HepG2 (cell line): ENCODE measurements around the gene MDFI. TPM values are rescaled to one million over a fixed set of nuclear protein-coding genes. Genes with fewer than 3 reads are reported as not detected.
A peak's percentile ranks its signal among the peaks of the same experiment; 100 is the strongest.

Experiments used
- GTF2F1 ChIP-seq: fragments of 150-350 bp; IDR thresholded peaks from 2 replicates; pipeline ENCODE4 v1.6.1; 2014; ENCODE audit warnings: low read length
- HDAC1 ChIP-seq: sonication (generic); formaldehyde crosslinking; IDR thresholded peaks from 2 replicates; pipeline ENCODE4 v1.5.1; 2020; ENCODE audit warnings: mild to moderate bottlenecking, missing genetic modification reagents
- KLF9 ChIP-seq: IDR thresholded peaks from 2 replicates; pipeline ENCODE4 v1.6.1; 2016; ENCODE audit warnings: low read depth
- NR2F6 ChIP-seq, 2 experiments: IDR thresholded peaks; 2 replicates each; pipeline ENCODE4 v1.6.1; 2016; ENCODE audit warnings: antibody characterized with exemption in 1 of 2, mild to moderate bottlenecking in 1 of 2
- PHF8 ChIP-seq: sonication (generic); formaldehyde crosslinking; IDR thresholded peaks from 2 replicates; pipeline ENCODE4 v1.5.0; 2020; ENCODE audit warnings: missing genetic modification reagents
- SMARCC2 ChIP-seq: fragments of 450-650 bp; IDR thresholded peaks from 2 replicates; pipeline ENCODE4 v1.6.1; 2017; ENCODE audit warnings: antibody characterized with exemption, mild to moderate bottlenecking
- ZBTB3 ChIP-seq: sonication (generic); formaldehyde crosslinking; IDR thresholded peaks from 2 replicates; pipeline ENCODE4 v1.4.0; 2020; ENCODE audit warnings: low read depth, mild to moderate bottlenecking, moderate library complexity, missing genetic modification reagents, borderline replicate concordance
- ZBTB7A ChIP-seq: sonication (generic); formaldehyde crosslinking; IDR thresholded peaks from 2 replicates; pipeline ENCODE4 v1.8.0; 2022; ENCODE audit warnings: mild to moderate bottlenecking, missing genetic modification reagents
- ZFP36L2 ChIP-seq: sonication (generic); formaldehyde crosslinking; IDR thresholded peaks from 2 replicates; pipeline ENCODE4 v1.4.0; 2020; ENCODE audit warnings: missing genetic modification reagents
- ZKSCAN5 ChIP-seq: sonication (generic); formaldehyde crosslinking; IDR thresholded peaks from 2 replicates; pipeline ENCODE4 v1.5.1; 2020; ENCODE audit warnings: mild to moderate bottlenecking, missing genetic modification reagents
- ZNF614 ChIP-seq: IDR thresholded peaks from 2 replicates; pipeline ENCODE4 v1.6.1; 2018; ENCODE audit warnings: missing biosample characterization, missing genetic modification reagents, inconsistent platforms, borderline replicate concordance
- polyA plus RNA-seq, 8 experiments: library from polyadenylated mRNA; depleted of rRNA in 3 of 8; stranded (reverse) in 7 of 8; unstranded in 1 of 8; fragments of >200 nt; fragmentation: Illumina TruSeq in 4 of 8; extraction: Trizol in 4 of 8; gene quantifications; 2 replicates each; pipeline versions ENCODE4 v1.2.1 to v1.2.3, GENCODE V29; 2011 to 2016; ENCODE audit warnings: low read depth in 4 of 8, missing spikeins in 1 of 8, mixed read lengths in 1 of 8; ENCODE audit not compliant: insufficient read depth in 1 of 8
- total RNA-seq, 5 experiments: library from RNA; depleted of rRNA; stranded (reverse); fragments of >200 nt; fragmentation: Illumina TruSeq; extraction: Trizol; gene quantifications; 2 replicates each; pipeline ENCODE4 v1.2.3, GENCODE V29; 2016; ENCODE audit warnings: low read depth in 1 of 5
- TF ChIP-seq, protein P1 (sequence below): fragments of 450-650 bp; IDR thresholded peaks from 2 replicates; pipeline ENCODE4 v1.6.1; 2017; ENCODE audit warnings: mild to moderate bottlenecking
- TF ChIP-seq, protein P2 (sequence below): sonication (generic); formaldehyde crosslinking; IDR thresholded peaks from one replicate; pipeline ENCODE4 v1.5.1; 2020; ENCODE audit warnings: mild to moderate bottlenecking, missing genetic modification reagents; ENCODE audit errors: not compliant biosample characterization
- TF ChIP-seq, protein P3 (sequence below): sonication (generic); formaldehyde crosslinking; IDR thresholded peaks from 2 replicates; pipeline ENCODE4 v1.8.0; 2022; ENCODE audit warnings: low read depth, missing genetic modification reagents
- TF ChIP-seq, protein P4 (sequence below): sonication (generic); formaldehyde crosslinking; conservative IDR thresholded peaks from 2 replicates; pipeline ENCODE4 v1.8.0; 2022; ENCODE audit warnings: missing genetic modification reagents

MDFI gene
- total and polyA plus RNA-seq, 2 of the 13 experiments (the other 11 are each of a cell fraction or from before 2014, with no cell fraction given) = 0.28 TPM; not detected in 1

DNA sequence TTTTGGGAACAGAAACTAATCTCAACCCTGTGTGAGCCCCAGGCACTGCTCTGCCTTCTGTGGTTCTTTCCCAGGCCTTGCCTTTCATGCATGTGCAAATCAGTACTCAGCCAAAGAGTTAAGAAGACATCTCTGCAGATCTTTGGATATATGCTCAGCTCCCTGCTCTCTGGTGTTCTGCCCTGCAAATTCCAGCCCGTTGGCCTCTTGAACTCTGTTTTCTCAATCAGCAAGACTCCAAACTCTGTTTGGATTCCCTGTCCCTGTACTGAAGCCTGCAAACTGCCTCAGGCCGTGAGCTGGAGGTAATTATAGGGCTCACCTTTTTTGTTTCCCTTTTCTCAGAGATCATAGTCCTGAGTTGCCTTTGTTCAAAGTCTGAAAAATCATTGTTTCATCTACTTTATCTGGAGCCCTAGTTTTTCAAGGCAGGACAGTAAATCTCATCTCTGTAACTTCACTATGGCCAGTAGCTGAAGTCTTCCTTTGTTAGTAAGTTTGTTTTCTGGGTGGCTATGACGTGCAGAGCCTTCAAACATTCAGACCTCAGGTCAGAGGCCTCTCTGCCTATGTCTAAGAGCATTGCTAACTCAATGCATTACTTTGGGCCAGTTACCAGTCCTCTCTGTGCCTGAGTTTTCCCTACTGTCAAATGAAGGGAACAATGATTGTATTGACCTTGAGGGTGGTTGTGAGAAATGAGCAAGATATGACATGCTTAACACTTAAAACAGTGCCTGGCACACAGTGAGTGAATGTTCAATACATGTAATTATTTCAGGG lies 15.9 kb upstream of the MDFI start (continued):
- TF ChIP-seq, protein P1, sequence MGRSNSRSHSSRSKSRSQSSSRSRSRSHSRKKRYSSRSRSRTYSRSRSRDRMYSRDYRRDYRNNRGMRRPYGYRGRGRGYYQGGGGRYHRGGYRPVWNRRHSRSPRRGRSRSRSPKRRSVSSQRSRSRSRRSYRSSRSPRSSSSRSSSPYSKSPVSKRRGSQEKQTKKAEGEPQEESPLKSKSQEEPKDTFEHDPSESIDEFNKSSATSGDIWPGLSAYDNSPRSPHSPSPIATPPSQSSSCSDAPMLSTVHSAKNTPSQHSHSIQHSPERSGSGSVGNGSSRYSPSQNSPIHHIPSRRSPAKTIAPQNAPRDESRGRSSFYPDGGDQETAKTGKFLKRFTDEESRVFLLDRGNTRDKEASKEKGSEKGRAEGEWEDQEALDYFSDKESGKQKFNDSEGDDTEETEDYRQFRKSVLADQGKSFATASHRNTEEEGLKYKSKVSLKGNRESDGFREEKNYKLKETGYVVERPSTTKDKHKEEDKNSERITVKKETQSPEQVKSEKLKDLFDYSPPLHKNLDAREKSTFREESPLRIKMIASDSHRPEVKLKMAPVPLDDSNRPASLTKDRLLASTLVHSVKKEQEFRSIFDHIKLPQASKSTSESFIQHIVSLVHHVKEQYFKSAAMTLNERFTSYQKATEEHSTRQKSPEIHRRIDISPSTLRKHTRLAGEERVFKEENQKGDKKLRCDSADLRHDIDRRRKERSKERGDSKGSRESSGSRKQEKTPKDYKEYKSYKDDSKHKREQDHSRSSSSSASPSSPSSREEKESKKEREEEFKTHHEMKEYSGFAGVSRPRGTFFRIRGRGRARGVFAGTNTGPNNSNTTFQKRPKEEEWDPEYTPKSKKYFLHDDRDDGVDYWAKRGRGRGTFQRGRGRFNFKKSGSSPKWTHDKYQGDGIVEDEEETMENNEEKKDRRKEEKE = no peak
- TF ChIP-seq ZBTB7A (CRISPR knock-in tag) = no peak
- no peak for TF ChIP-seq KLF9 (CRISPR knock-in tag)
- no peak for TF ChIP-seq PHF8 (CRISPR knock-in tag)
- TF ChIP-seq, protein P2, sequence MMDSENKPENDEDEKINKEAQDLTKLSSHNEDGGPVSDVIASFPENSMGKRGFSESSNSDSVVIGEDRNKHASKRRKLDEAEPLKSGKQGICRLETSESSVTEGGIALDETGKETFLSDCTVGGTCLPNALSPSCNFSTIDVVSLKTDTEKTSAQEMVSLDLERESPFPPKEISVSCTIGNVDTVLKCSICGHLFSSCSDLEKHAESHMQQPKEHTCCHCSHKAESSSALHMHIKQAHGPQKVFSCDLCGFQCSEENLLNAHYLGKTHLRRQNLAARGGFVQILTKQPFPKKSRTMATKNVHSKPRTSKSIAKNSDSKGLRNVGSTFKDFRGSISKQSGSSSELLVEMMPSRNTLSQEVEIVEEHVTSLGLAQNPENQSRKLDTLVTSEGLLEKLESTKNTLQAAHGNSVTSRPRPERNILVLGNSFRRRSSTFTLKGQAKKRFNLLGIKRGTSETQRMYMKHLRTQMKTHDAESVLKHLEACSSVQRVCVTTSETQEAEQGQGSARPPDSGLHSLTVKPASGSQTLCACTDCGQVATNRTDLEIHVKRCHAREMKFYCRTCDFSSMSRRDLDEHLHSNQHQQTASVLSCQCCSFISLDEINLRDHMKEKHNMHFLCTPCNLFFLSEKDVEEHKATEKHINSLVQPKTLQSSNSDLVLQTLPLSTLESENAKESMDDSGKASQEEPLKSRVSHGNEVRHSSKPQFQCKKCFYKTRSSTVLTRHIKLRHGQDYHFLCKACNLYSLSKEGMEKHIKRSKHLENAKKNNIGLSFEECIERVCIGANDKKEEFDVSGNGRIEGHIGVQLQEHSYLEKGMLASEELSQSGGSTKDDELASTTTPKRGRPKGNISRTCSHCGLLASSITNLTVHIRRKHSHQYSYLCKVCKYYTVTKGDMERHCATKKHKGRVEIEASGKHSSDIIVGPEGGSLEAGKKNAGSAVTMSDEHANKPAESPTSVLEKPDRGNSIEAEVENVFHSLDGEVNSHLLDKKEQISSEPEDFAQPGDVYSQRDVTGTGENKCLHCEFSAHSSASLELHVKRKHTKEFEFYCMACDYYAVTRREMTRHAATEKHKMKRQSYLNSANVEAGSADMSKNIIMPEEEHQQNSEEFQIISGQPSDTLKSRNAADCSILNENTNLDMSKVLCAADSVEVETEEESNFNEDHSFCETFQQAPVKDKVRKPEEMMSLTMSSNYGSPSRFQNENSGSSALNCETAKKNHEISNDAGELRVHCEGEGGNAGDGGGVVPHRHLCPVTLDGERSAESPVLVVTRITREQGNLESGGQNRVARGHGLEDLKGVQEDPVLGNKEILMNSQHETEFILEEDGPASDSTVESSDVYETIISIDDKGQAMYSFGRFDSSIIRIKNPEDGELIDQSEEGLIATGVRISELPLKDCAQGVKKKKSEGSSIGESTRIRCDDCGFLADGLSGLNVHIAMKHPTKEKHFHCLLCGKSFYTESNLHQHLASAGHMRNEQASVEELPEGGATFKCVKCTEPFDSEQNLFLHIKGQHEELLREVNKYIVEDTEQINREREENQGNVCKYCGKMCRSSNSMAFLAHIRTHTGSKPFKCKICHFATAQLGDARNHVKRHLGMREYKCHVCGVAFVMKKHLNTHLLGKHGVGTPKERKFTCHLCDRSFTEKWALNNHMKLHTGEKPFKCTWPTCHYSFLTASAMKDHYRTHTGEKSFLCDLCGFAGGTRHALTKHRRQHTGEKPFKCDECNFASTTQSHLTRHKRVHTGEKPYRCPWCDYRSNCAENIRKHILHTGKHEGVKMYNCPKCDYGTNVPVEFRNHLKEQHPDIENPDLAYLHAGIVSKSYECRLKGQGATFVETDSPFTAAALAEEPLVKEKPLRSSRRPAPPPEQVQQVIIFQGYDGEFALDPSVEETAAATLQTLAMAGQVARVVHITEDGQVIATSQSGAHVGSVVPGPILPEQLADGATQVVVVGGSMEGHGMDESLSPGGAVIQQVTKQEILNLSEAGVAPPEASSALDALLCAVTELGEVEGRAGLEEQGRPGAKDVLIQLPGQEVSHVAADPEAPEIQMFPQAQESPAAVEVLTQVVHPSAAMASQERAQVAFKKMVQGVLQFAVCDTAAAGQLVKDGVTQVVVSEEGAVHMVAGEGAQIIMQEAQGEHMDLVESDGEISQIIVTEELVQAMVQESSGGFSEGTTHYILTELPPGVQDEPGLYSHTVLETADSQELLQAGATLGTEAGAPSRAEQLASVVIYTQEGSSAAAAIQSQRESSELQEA (CRISPR knock-in tag) = no peak
- TF ChIP-seq ZNF614 = 0 out of 2 replicates have a peak, but pooled peaks have one; percentile 29
- no peak; the same call in 1 of the 2 replicates for TF ChIP-seq NR2F6 (IDR thresholded peaks at IDR 0.05)
- TF ChIP-seq NR2F6 (CRISPR knock-in tag; IDR thresholded peaks at IDR 0.05) = 0 out of 2 replicates have a peak, but pooled peaks have one; percentile 14
- no peak for TF ChIP-seq ZFP36L2 (CRISPR knock-in tag)
- TF ChIP-seq, protein P3, sequence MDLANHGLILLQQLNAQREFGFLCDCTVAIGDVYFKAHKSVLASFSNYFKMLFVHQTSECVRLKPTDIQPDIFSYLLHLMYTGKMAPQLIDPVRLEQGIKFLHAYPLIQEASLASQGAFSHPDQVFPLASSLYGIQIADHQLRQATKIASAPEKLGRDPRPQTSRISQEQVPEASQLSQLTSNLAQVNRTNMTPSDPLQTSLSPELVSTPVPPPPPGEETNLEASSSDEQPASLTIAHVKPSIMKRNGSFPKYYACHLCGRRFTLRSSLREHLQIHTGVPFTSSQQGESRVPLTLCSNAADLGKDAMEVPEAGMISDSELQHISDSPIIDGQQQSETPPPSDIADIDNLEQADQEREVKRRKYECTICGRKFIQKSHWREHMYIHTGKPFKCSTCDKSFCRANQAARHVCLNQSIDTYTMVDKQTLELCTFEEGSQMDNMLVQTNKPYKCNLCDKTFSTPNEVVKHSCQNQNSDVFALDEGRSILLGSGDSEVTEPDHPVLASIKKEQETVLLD (CRISPR knock-in tag) = no peak
- TF ChIP-seq GTF2F1 = no peak
- TF ChIP-seq HDAC1 (CRISPR knock-in tag) = no peak
- TF ChIP-seq SMARCC2 = no peak
- TF ChIP-seq ZKSCAN5 = peak; percentile 88
- TF ChIP-seq, protein P4, sequence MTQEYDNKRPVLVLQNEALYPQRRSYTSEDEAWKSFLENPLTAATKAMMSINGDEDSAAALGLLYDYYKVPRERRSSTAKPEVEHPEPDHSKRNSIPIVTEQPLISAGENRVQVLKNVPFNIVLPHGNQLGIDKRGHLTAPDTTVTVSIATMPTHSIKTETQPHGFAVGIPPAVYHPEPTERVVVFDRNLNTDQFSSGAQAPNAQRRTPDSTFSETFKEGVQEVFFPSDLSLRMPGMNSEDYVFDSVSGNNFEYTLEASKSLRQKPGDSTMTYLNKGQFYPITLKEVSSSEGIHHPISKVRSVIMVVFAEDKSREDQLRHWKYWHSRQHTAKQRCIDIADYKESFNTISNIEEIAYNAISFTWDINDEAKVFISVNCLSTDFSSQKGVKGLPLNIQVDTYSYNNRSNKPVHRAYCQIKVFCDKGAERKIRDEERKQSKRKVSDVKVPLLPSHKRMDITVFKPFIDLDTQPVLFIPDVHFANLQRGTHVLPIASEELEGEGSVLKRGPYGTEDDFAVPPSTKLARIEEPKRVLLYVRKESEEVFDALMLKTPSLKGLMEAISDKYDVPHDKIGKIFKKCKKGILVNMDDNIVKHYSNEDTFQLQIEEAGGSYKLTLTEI = no peak
- TF ChIP-seq ZBTB3 (CRISPR knock-in tag) = no peak
